Measurements from ENCODE around the gene TUBGCP6.

Gene TUBGCP6

GRCh38 chr22:50258361-50259292 lies 13.8 kb upstream of the TUBGCP6 start:
- no peak for TF ChIP-seq CTCF (IDR thresholded peaks at IDR 0.05)

GRCh38 chr22:50257451-50258360 lies 12.9 kb upstream of the TUBGCP6 start:
- TF ChIP-seq CTCF (IDR thresholded peaks at IDR 0.05), result no peak

DNA sequence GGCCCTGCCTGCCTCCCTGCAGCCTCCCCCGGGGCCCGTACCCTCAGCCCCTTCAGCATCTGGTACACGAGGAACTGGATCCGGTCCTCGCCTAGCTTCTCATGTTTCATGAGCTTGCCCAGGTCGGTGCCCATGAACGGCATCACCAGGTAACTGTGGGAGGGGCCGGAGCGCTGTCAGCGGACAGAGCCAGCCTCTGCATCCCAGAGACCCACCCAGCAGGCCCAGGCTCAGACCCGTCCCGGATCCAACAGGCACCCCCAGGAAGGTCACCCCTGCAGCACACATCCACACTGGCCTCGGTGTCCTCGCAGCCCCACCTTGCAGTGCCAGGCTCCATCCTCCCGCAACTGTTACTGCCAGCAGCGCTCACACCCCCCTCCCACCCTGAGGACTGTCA lies 12.2 kb upstream of the TUBGCP6 start:
- TF ChIP-seq CTCF (IDR thresholded peaks at IDR 0.05), result no peak

- TF ChIP-seq CTCF (IDR thresholded peaks at IDR 0.05), result no peak
Measured at GRCh38 chr22:50256258-50256862, 11.5 kb upstream of the TUBGCP6 start.

DNA sequence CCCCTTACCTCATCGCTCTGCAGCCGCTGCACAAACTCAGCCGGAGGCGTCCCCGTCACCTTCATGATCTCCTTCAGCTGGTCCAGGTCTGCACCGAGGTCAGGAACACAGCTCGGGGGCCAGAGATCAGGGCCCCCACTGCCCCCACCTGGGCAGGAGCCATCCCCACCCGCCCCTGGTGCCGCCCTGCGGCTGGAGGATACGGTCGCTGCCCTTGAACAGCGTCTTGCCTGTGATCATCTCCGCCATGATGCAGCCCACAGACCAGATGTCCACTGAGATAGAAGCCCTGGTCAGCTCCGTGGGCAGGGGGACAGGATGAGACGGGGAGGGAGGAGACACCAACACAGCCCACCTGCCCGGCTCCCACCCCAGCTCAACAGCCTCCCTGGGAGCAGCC lies 10.8 kb upstream of the TUBGCP6 start:
- TF ChIP-seq CTCF (IDR thresholded peaks at IDR 0.05), result no peak

DNA sequence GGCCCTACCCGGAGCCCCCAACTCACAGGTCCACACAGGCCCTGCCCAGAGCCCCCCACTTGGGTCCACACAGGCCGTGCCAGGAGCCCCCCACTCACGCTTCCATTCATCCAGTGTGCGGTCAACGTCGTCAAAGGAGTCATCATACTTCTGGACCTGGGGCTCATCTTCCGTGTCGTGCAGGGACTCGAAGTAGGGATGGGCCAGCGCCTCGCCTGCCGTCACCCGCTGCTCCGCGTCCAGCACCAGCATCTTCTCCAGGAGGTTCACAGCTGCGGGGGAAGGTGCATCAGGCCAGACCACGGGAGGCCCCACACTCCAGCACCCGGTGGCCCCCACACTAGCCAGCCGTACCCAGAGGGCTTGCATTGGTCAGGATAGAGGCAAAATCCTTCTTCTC lies 10.3 kb upstream of the TUBGCP6 start:
- no peak for TF ChIP-seq CTCF (IDR thresholded peaks at IDR 0.05)

DNA sequence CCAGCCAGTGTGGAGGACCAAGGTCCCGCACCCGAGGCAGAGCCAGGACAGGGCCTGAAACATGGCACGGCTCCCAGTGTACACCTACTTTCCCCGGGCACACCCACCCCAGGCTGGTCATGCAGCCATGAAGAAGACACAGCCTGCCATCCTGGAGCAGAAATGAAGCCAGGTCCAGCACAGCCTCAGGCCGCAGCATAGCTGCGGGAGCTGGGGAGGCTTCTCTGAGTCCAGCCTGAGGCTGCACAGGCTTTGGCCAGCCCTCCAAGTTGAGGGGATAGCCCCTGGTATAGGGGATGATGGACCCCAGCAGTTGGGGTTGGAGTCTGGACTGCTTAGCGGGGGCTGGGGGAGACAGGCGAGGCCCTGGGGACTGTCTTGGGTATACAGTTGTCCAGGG lies 9.1 kb upstream of the TUBGCP6 start:
- TF ChIP-seq CTCF (IDR thresholded peaks at IDR 0.05), result no peak
